HepG2 (cell line): Measurements from ENCODE around the gene CCL23. TPM values are rescaled to one million over a fixed set of nuclear protein-coding genes. Genes with fewer than 3 reads are reported as not detected.

Experiments
- CC2D1A ChIP-seq: sonication (generic); formaldehyde crosslinking; IDR thresholded peaks from 2 replicates; pipeline ENCODE4 v1.8.1; 2023; ENCODE audit warnings: mild to moderate bottlenecking, missing genetic modification reagents
- DR1 ChIP-seq: sonication (generic); formaldehyde crosslinking; IDR thresholded peaks from 2 replicates; pipeline ENCODE4 v1.8.0; 2021; ENCODE audit warnings: mild to moderate bottlenecking, missing genetic modification reagents, inconsistent platforms
- MTERF4 ChIP-seq: sonication (generic); formaldehyde crosslinking; IDR thresholded peaks from 2 replicates; pipeline ENCODE4 v1.8.0; 2023; ENCODE audit warnings: mild to moderate bottlenecking, missing genetic modification reagents
- NFE2L2 ChIP-seq: fragments of 150-350 bp; IDR thresholded peaks from 2 replicates; pipeline ENCODE4 v1.6.1; 2014; ENCODE audit warnings: low read length
- NR2F2 ChIP-seq: IDR thresholded peaks from 2 replicates; pipeline ENCODE4 v1.6.1; 2012; ENCODE audit warnings: low read depth, inconsistent platforms, borderline replicate concordance
- PAWR ChIP-seq: sonication (generic); formaldehyde crosslinking; IDR thresholded peaks from 2 replicates; pipeline ENCODE4 v1.4.0; 2020; ENCODE audit warnings: missing genetic modification reagents, mild to moderate bottlenecking, borderline replicate concordance
- REL ChIP-seq: sonication (generic); formaldehyde crosslinking; conservative IDR thresholded peaks from 2 replicates; pipeline ENCODE4 v1.8.0; 2022; ENCODE audit warnings: mild to moderate bottlenecking, missing genetic modification reagents, moderate library complexity
- TRIM24 ChIP-seq: sonication (generic); formaldehyde crosslinking; IDR thresholded peaks from 2 replicates; pipeline ENCODE4 v1.8.0; 2022; ENCODE audit warnings: mild to moderate bottlenecking, missing genetic modification reagents
- U2AF1 ChIP-seq: fragments of 200-400 bp; formaldehyde crosslinking; optimal IDR thresholded peaks from 2 replicates; pipeline ENCODE3; 2017; ENCODE audit warnings: mild to moderate bottlenecking, low read depth, low read length
- ZBED4 ChIP-seq: sonication (generic); formaldehyde crosslinking; IDR thresholded peaks from 2 replicates; pipeline ENCODE4 v1.4.0; 2020; ENCODE audit warnings: missing genetic modification reagents, borderline replicate concordance
- ZBTB42 ChIP-seq: sonication (generic); formaldehyde crosslinking; IDR thresholded peaks from 2 replicates; pipeline ENCODE4 v1.5.0; 2020; ENCODE audit warnings: mild to moderate bottlenecking, missing genetic modification reagents
- ZFYVE20 ChIP-seq: sonication (generic); formaldehyde crosslinking; IDR thresholded peaks from 2 replicates; pipeline ENCODE4 v1.8.0; 2023; ENCODE audit warnings: low read depth, mild to moderate bottlenecking, moderate library complexity, missing genetic modification reagents, borderline replicate concordance
- ZNF124 ChIP-seq: sonication (generic); formaldehyde crosslinking; IDR thresholded peaks from 2 replicates; pipeline ENCODE4 v1.4.0; 2020; ENCODE audit warnings: missing genetic modification reagents
- ZNF138 ChIP-seq: sonication (generic); formaldehyde crosslinking; IDR thresholded peaks from 2 replicates; pipeline ENCODE4 v1.5.0; 2020; ENCODE audit warnings: mild to moderate bottlenecking, low read depth, missing genetic modification reagents
- ZNF451 ChIP-seq: sonication (generic); formaldehyde crosslinking; IDR thresholded peaks from 2 replicates; pipeline ENCODE4 v1.5.0; 2020; ENCODE audit warnings: mild to moderate bottlenecking, missing genetic modification reagents
- ZNF709 ChIP-seq: sonication (generic); formaldehyde crosslinking; IDR thresholded peaks from 2 replicates; pipeline ENCODE4 v1.5.0; 2020; ENCODE audit warnings: mild to moderate bottlenecking, missing genetic modification reagents
- ZNF766 ChIP-seq: sonication (generic); formaldehyde crosslinking; IDR thresholded peaks from 2 replicates; pipeline ENCODE4 v1.5.0; 2020; ENCODE audit warnings: missing genetic modification reagents, borderline replicate concordance
- ZSCAN30 ChIP-seq: sonication (generic); formaldehyde crosslinking; IDR thresholded peaks from 2 replicates; pipeline ENCODE4 v1.5.0; 2020; ENCODE audit warnings: mild to moderate bottlenecking, missing genetic modification reagents
- polyA plus RNA-seq, 8 experiments: library from polyadenylated mRNA; depleted of rRNA in 3 of 8; stranded (reverse) in 7 of 8; unstranded in 1 of 8; fragments of >200 nt; fragmentation: Illumina TruSeq in 4 of 8; extraction: Trizol in 4 of 8; gene quantifications; 2 replicates each; pipeline versions ENCODE4 v1.2.1 to v1.2.3, GENCODE V29; 2011 to 2016; ENCODE audit warnings: low read depth in 4 of 8, missing spikeins in 1 of 8, mixed read lengths in 1 of 8; ENCODE audit not compliant: insufficient read depth in 1 of 8
- total RNA-seq, 5 experiments: library from RNA; depleted of rRNA; stranded (reverse); fragments of >200 nt; fragmentation: Illumina TruSeq; extraction: Trizol; gene quantifications; 2 replicates each; pipeline ENCODE4 v1.2.3, GENCODE V29; 2016; ENCODE audit warnings: low read depth in 1 of 5
- TF ChIP-seq, protein P1 (sequence below): sonication (generic); formaldehyde crosslinking; IDR thresholded peaks from 2 replicates; pipeline ENCODE4 v1.4.0; 2020; ENCODE audit warnings: missing genetic modification reagents
- TF ChIP-seq, protein P2 (sequence below): sonication (generic); formaldehyde crosslinking; IDR thresholded peaks from 2 replicates; pipeline ENCODE4 v1.9.0; 2021; ENCODE audit warnings: missing genetic modification reagents, mild to moderate bottlenecking, borderline replicate concordance

CCL23 gene
- total and polyA plus RNA-seq, 2 of the 13 experiments (the other 11 are each of a cell fraction or from before 2014, with no cell fraction given): not detected

- TF ChIP-seq ZNF138 (peak; percentile 73; the same call in 1 of the 2 replicates), ZFYVE20 (no peak), CC2D1A (CRISPR knock-in tag) (no peak), REL (CRISPR knock-in tag) (no peak), PAWR (CRISPR knock-in tag) (no peak), NR2F2 (peak; percentile 97), DR1 (CRISPR knock-in tag) (no peak), TRIM24 (CRISPR knock-in tag) (no peak), ZNF766 (CRISPR knock-in tag) (no peak), ZBTB42 (CRISPR knock-in tag) (peak; percentile 90), U2AF1 (no peak), ZBED4 (no peak; the same call in 1 of the 2 replicates), ZNF451 (CRISPR knock-in tag) (no peak), NFE2L2 (no peak), ZNF124 (CRISPR knock-in tag) (no peak), ZSCAN30 (CRISPR knock-in tag) (no peak), ZNF709 (CRISPR knock-in tag) (peak; percentile 56; the same call in 1 of the 2 replicates), MTERF4 (no peak)
- TF ChIP-seq, protein P1, sequence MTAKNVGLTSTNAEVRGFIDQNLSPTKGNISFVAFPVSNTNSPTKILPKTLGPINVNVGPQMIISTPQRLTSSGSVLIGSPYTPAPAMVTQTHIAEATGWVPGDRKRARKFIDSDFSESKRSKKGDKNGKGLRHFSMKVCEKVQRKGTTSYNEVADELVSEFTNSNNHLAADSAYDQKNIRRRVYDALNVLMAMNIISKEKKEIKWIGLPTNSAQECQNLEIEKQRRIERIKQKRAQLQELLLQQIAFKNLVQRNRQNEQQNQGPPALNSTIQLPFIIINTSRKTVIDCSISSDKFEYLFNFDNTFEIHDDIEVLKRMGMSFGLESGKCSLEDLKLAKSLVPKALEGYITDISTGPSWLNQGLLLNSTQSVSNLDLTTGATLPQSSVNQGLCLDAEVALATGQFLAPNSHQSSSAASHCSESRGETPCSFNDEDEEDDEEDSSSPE (CRISPR knock-in tag): no peak
- TF ChIP-seq, protein P2, sequence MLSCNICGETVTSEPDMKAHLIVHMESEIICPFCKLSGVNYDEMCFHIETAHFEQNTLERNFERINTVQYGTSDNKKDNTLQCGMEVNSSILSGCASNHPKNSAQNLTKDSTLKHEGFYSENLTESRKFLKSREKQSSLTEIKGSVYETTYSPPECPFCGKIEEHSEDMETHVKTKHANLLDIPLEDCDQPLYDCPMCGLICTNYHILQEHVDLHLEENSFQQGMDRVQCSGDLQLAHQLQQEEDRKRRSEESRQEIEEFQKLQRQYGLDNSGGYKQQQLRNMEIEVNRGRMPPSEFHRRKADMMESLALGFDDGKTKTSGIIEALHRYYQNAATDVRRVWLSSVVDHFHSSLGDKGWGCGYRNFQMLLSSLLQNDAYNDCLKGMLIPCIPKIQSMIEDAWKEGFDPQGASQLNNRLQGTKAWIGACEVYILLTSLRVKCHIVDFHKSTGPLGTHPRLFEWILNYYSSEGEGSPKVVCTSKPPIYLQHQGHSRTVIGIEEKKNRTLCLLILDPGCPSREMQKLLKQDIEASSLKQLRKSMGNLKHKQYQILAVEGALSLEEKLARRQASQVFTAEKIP (CRISPR knock-in tag): no peak
Observed at GRCh38 chr17:35973333-35974260, 44.2 kb downstream of the CCL23 start (continued).
